Measurements from ENCODE around the gene LY6G5B.

LY6G5B gene

GRCh38 chr6:31718265-31718664, 48.5 kb downstream of the LY6G5B start:
- DNase-seq, result no peak

GRCh38 chr6:31719001-31719400, 49.2 kb downstream of the LY6G5B start:
- no peak for DNase-seq

GRCh38 chr6:31720196-31720770, 50.5 kb downstream of the LY6G5B start:
- DNase-seq, result no peak

- DNase-seq, result no peak
These were observed 51.7 kb downstream of the LY6G5B start, which contains the start of gene LY6G6C for GRCh38 chr6:31721351-31722020. TSS of gene LY6G6C (minus strand) at chr6:31721746. CDS start at chr6:31721679, 67 bp downstream.

- DNase-seq, result no peak
These were observed 52.4 kb downstream of the LY6G5B start for GRCh38 chr6:31722173-31722572.
